HUES64 (cell line): ENCODE data around the gene DMXL1.
"Not testable (repeated sequence)": the region's sequence is repeated elsewhere in the genome, so short reads cannot be mapped to it uniquely, and the experiment has no call there.

Source experiments
- H3K27ac ChIP-seq: 2 replicates; pipeline ENCODE4 v1.7.0; 2013; ENCODE audit warnings: low read depth, low read length, inconsistent platforms
- H3K27me3 ChIP-seq: 2 replicates; pipeline ENCODE4 v1.6.1; 2013; ENCODE audit warnings: mild to moderate bottlenecking, low read length; ENCODE audit not compliant: insufficient read depth
- H3K36me3 ChIP-seq: 2 replicates; pipeline ENCODE4 v1.6.1; 2013; ENCODE audit warnings: mild to moderate bottlenecking, low read length; ENCODE audit not compliant: insufficient read depth
- H3K4me1 ChIP-seq: 2 replicates; pipeline ENCODE4 v1.6.1; 2013; ENCODE audit warnings: mild to moderate bottlenecking, low read length, moderate library complexity; ENCODE audit not compliant: insufficient read depth
- H3K4me3 ChIP-seq: 2 replicates; pipeline ENCODE4 v1.5.1; 2013; ENCODE audit warnings: mild to moderate bottlenecking, low read length, moderate library complexity
- H3K9ac ChIP-seq: 2 replicates; pipeline ENCODE4 v1.6.1; 2013; ENCODE audit warnings: mild to moderate bottlenecking, low read depth, low read length
- H3K9me3 ChIP-seq: 2 replicates; pipeline ENCODE4 v1.6.1; 2013; ENCODE audit warnings: low read depth, low read length; ENCODE audit not compliant: insufficient read depth
- WGBS: fragments of 150-250, 120-280 bp; methylation state at CpG from one replicate; pipeline ENCODE4 v1.1.7; 2013; ENCODE audit warnings: missing lambda C conversion rate; 5-methylcytosine and 5-hydroxymethylcytosine counted together

The DMXL1 gene

GRCh38 chr5:119083679-119084078, 12.8 kb downstream of the DMXL1 start:
- no peaks in the 10 kb centered on the region for H3K27me3 ChIP-seq
- no peak overlapping the region for H3K9ac ChIP-seq
- peaks cover 3% of the 10 kb centered on the region; the same call in 1 of the 2 replicates for H3K9me3 ChIP-seq
- H3K4me1 ChIP-seq, result peaks cover 28% of the 10 kb centered on the region
- 97% methylated on average over 3 of the region's 3 CpGs for WGBS
- H3K4me3 ChIP-seq, result no peak overlapping the region
- H3K27ac ChIP-seq, result no peak overlapping the region
- peaks cover 3% of the 10 kb centered on the region; the same call in 1 of the 2 replicates for H3K36me3 ChIP-seq

DNA sequence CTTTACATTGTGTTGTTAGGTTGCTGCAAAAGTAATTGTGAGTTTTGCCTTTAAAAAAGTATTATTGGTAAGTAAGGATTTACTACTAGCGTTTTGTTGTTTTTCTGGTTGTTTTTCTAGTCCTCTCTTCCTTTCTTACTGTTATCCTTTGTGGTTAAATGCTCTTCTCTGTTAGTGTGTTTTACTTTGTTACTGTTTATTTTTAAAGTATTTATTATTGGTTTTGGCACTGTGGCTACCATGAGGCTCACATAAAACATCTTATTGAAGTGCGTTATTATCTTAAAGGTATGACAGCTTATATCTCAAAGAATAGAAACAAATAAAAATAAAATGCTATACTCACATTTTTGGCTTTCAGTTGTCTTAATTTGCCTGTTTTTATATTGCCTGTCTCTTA, 17.6 kb downstream of the DMXL1 start:
- Histone ChIP-seq H3K27me3 (no peaks in the 10 kb centered on the region), H3K4me3 (no peak overlapping the region), H3K4me1 (no peaks in the 10 kb centered on the region), H3K27ac (no peak overlapping the region), H3K36me3 (peaks cover 3% of the 10 kb centered on the region; the same call in 1 of the 2 replicates), H3K9ac (no peak overlapping the region), H3K9me3 (peaks cover 3% of the 10 kb centered on the region; the same call in 1 of the 2 replicates)
- 89% methylated on average over 1 of the region's 2 CpGs for WGBS

GRCh38 chr5:119095611-119096010, 24.7 kb downstream of the DMXL1 start:
- H3K36me3 ChIP-seq, result peaks cover 16% of the 10 kb centered on the region

GRCh38 chr5:119105971-119106370, 35.1 kb downstream of the DMXL1 start:
- Histone ChIP-seq H3K36me3 (peaks cover 52% of the 10 kb centered on the region), H3K4me3 (no peak overlapping the region), H3K27me3 (no peaks in the 10 kb centered on the region), H3K27ac (peak overlapping the region; percentile 54; the same call in 1 of the 2 replicates), H3K4me1 (peaks cover 4% of the 10 kb centered on the region; the same call in 1 of the 2 replicates), H3K9ac (peak overlapping the region; percentile 53; the same call in 1 of the 2 replicates), H3K9me3 (no peaks in the 10 kb centered on the region)

More at GRCh38 chr5:119095611-119096010, 24.7 kb downstream of the DMXL1 start:
- Histone ChIP-seq H3K9me3 (no peaks in the 10 kb centered on the region), H3K27me3 (no peaks in the 10 kb centered on the region), H3K4me3 (no peak overlapping the region), H3K9ac (no peak overlapping the region), H3K27ac (no peak overlapping the region), H3K4me1 (no peaks in the 10 kb centered on the region; the same call in 1 of the 2 replicates)

- WGBS, result 92% methylated on average over 5 of the region's 5 CpGs
- H3K27me3 ChIP-seq, result no peaks in the 10 kb centered on the region
- H3K36me3 ChIP-seq, result peaks cover 52% of the 10 kb centered on the region
- H3K9me3 ChIP-seq, result no peaks in the 10 kb centered on the region
- no peaks in the 10 kb centered on the region for H3K4me1 ChIP-seq
- no peak overlapping the region for H3K9ac ChIP-seq
- no peak overlapping the region for H3K27ac ChIP-seq
- H3K4me3 ChIP-seq, result no peak overlapping the region
Observed at GRCh38 chr5:119112151-119112550, 41.3 kb downstream of the DMXL1 start.

DNA sequence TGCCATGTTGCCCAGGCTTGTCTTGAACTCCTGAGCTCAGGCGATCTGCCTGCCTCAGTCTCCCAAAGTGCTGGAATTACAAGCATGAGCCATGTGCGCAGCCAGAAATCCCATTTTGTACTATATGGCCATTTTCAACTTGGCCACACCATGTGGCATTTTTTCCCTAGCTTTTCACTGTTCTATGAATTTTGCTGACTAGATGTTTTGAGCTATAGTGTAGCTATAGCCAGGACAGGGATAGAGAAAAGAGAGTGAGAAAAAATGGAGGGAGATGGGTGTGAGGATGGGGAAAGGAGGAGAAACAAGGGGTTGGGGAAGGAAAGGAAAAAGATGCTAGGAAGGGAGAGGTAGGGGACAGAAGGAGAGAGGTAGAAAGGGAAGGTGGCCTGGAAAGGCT, 46.4 kb downstream of the DMXL1 start:
- H3K4me1 ChIP-seq, result no peaks in the 10 kb centered on the region
- no peak overlapping the region for H3K27ac ChIP-seq
- H3K27me3 ChIP-seq, result no peaks in the 10 kb centered on the region
- 95% methylated on average over 2 of the region's 2 CpGs for WGBS
- peaks cover 13% of the 10 kb centered on the region; the same call in 1 of the 2 replicates for H3K9me3 ChIP-seq
- no peak overlapping the region for H3K4me3 ChIP-seq
- no peak overlapping the region for H3K9ac ChIP-seq
- peaks cover 68% of the 10 kb centered on the region for H3K36me3 ChIP-seq

GRCh38 chr5:119118000-119118399, 47.1 kb downstream of the DMXL1 start:
- Histone ChIP-seq H3K27ac (no peak overlapping the region), H3K4me1 (no peaks in the 10 kb centered on the region), H3K9me3 (peaks cover 13% of the 10 kb centered on the region; the same call in 1 of the 2 replicates), H3K9ac (no peak overlapping the region), H3K4me3 (no peak overlapping the region), H3K27me3 (no peaks in the 10 kb centered on the region), H3K36me3 (peaks cover 68% of the 10 kb centered on the region)

- peaks cover 60% of the 10 kb centered on the region for H3K36me3 ChIP-seq
- no peak overlapping the region for H3K4me3 ChIP-seq
- 93% methylated on average over 4 of the region's 4 CpGs for whole genome bisulfite sequencing
- no peak overlapping the region for H3K9ac ChIP-seq
- H3K9me3 ChIP-seq, result peaks cover 19% of the 10 kb centered on the region
- H3K27ac ChIP-seq, result no peak overlapping the region
- H3K4me1 ChIP-seq, result no peaks in the 10 kb centered on the region
- no peaks in the 10 kb centered on the region for H3K27me3 ChIP-seq
Observed at GRCh38 chr5:119120893-119121292, 50.0 kb downstream of the DMXL1 start.

GRCh38 chr5:119122474-119122873, 51.6 kb downstream of the DMXL1 start:
- H3K9ac ChIP-seq, H3K4me1 ChIP-seq, H3K27ac ChIP-seq, H3K27me3 ChIP-seq, H3K4me3 ChIP-seq: not testable (repeated sequence)
- peaks cover 48% of the 10 kb centered on the region for H3K36me3 ChIP-seq
- 96% methylated on average over 27 of the region's 27 CpGs for WGBS
- peaks cover 19% of the 10 kb centered on the region for H3K9me3 ChIP-seq

DNA sequence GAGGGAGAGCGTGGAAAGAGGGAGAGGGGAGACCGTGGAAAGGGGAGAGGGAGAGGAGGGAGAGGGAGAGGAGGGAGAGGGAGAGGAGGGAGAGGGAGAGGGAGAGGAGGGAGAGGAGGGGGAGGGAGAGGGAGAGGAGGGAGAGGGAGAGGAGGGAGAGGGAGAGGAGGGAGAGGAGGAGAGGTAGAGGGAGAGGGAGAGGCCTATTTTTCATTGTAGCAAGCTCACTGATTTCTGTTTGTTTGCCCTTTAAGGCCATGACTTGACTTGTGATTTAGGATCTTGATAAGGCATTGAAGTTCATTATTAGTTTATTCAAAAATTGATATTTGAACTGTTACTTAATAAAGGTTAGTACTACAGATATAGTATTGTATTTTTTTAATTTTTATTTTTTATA, 52.4 kb downstream of the DMXL1 start:
- Histone ChIP-seq H3K9me3 (peaks cover 19% of the 10 kb centered on the region), H3K4me1 (no peaks in the 10 kb centered on the region), H3K27me3 (no peaks in the 10 kb centered on the region), H3K4me3 (no peak overlapping the region), H3K9ac (no peak overlapping the region), H3K27ac (no peak overlapping the region), H3K36me3 (peaks cover 42% of the 10 kb centered on the region)
- 100% methylated on average over 2 of the region's 2 CpGs for WGBS

DNA sequence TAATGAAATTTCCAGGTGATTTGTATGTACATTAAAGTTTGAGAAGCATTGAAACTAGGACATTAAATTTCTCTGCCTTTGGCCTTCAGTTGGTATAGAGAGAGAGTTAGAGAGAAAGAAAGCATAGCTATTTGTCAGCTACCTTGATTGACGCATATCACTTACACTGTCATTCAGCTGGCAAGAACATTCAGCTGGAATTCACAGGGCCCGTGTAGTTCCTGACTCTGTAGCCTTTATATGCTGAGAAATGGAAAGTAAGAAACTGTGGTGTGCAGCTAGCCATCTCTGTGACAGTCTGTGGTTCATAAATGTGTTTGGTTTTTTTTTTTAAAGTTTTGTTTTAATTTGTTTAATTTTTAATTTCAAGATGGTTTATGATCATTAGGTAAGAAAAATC, 58.9 kb downstream of the DMXL1 start:
- peaks cover 10% of the 10 kb centered on the region for H3K9me3 ChIP-seq
- no peak overlapping the region for H3K9ac ChIP-seq
- no peak overlapping the region for H3K27ac ChIP-seq
- WGBS, result 77% methylated on average over 2 of the region's 2 CpGs
- no peak overlapping the region for H3K4me3 ChIP-seq
- H3K36me3 ChIP-seq, result peaks cover 55% of the 10 kb centered on the region
- H3K4me1 ChIP-seq, result no peaks in the 10 kb centered on the region
- H3K27me3 ChIP-seq, result no peaks in the 10 kb centered on the region
